ENCODE measurements around the gene ARHGEF2. TPM values are rescaled to one million over a fixed set of nuclear protein-coding genes. Genes with fewer than 3 reads are reported as not detected.

Gene ARHGEF2
- total and polyA plus RNA-seq, 2 of the 13 experiments (the other 11 are each of a cell fraction or from before 2014, with no cell fraction given), result 16.1 to 32.1 TPM

DNA sequence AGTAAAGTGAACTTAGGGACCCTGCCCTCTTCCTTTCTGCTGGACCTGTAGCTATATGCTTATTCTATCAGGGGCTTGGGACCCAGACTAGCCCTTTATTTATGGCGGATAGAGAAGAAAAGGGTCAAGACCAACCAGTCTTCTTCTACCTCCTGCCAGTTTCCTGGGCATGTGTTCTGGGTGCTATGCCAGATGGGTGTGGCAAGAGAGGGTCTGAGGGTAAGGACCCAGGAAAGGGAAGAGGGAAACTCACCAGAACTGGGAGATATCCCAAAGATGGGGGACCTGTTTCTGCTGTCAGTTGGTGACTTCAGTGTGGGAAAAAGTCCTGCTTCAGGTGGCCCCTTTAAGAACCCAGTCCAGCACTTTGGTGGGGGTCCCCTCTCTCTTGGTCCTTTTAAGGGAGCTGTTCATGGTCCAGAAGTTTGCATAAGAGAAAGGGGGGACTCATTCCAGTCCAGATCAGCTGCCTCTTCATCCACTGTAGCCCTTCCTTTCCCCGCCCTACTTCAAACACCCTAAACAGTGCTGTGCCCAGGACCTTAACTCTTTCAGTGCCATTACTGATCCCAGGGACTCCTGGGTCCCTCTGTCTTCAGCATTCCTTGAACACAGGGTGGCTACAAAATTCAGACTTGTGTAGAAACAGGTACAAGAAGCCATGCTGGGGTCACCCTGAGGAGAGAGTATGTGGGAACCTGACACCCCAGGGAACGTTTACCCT, 24.0 kb upstream of the ARHGEF2 start (continued):
- TF ChIP-seq, protein P1, sequence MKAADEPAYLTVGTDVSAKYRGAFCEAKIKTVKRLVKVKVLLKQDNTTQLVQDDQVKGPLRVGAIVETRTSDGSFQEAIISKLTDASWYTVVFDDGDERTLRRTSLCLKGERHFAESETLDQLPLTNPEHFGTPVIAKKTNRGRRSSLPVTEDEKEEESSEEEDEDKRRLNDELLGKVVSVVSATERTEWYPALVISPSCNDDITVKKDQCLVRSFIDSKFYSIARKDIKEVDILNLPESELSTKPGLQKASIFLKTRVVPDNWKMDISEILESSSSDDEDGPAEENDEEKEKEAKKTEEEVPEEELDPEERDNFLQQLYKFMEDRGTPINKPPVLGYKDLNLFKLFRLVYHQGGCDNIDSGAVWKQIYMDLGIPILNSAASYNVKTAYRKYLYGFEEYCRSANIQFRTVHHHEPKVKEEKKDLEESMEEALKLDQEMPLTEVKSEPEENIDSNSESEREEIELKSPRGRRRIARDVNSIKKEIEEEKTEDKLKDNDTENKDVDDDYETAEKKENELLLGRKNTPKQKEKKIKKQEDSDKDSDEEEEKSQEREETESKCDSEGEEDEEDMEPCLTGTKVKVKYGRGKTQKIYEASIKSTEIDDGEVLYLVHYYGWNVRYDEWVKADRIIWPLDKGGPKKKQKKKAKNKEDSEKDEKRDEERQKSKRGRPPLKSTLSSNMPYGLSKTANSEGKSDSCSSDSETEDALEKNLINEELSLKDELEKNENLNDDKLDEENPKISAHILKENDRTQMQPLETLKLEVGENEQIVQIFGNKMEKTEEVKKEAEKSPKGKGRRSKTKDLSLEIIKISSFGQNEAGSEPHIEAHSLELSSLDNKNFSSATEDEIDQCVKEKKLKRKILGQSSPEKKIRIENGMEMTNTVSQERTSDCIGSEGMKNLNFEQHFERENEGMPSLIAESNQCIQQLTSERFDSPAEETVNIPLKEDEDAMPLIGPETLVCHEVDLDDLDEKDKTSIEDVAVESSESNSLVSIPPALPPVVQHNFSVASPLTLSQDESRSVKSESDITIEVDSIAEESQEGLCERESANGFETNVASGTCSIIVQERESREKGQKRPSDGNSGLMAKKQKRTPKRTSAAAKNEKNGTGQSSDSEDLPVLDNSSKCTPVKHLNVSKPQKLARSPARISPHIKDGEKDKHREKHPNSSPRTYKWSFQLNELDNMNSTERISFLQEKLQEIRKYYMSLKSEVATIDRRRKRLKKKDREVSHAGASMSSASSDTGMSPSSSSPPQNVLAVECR (CRISPR knock-in tag; IDR thresholded peaks at IDR 0.05; ENCODE audit: borderline replicate concordance), result 0 out of 2 replicates have a peak, but pooled peaks have one; percentile 18
- TF ChIP-seq, protein P2, sequence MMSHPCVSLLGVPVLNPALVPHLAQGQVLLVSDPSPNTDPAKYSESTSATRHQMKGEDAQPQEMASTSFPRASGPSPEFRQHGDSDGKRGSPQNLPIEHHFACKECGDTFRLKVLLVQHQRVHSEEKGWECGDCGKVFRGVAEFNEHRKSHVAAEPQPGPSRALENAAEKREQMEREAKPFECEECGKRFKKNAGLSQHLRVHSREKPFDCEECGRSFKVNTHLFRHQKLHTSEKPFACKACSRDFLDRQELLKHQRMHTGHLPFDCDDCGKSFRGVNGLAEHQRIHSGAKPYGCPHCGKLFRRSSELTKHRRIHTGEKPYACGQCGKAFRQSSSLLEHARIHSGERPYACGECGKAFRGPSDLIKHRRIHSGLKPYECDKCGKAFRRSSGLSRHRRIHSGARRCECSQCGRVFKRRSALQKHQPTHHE (CRISPR knock-in tag; IDR thresholded peaks at IDR 0.05; ENCODE audit: borderline replicate concordance), result no peak
- no peak for TF ChIP-seq ZFP62 (CRISPR knock-in tag; IDR thresholded peaks at IDR 0.05)
- no peak for TF ChIP-seq ZNF160 (CRISPR knock-in tag; IDR thresholded peaks at IDR 0.05)
- TF ChIP-seq ZNF335 (CRISPR knock-in tag; IDR thresholded peaks at IDR 0.05), result 0 out of 2 replicates have a peak, but pooled peaks have one; percentile 12
- TF ChIP-seq ZNF431 (CRISPR knock-in tag; IDR thresholded peaks at IDR 0.05; ENCODE audit: borderline replicate concordance, low read depth), result no peak
- no peak for TF ChIP-seq ATRX (CRISPR knock-in tag; IDR thresholded peaks at IDR 0.05; ENCODE audit: borderline replicate concordance)
- no peak for TF ChIP-seq PHF5A (CRISPR knock-in tag; IDR thresholded peaks at IDR 0.05; ENCODE audit: low read depth, unreplicated experiment)
- TF ChIP-seq TGIF2 (CRISPR knock-in tag; IDR thresholded peaks at IDR 0.05), result no peak
- no peak for TF ChIP-seq KDM4B (CRISPR knock-in tag; IDR thresholded peaks at IDR 0.05)
- no peak for TF ChIP-seq ZBED4 (CRISPR knock-in tag; IDR thresholded peaks at IDR 0.05; ENCODE audit: borderline replicate concordance)
- TF ChIP-seq NR2F6 (IDR thresholded peaks at IDR 0.05), result no peak
- no peak for TF ChIP-seq NR2F6 (CRISPR knock-in tag; IDR thresholded peaks at IDR 0.05)
- TF ChIP-seq, protein P3, sequence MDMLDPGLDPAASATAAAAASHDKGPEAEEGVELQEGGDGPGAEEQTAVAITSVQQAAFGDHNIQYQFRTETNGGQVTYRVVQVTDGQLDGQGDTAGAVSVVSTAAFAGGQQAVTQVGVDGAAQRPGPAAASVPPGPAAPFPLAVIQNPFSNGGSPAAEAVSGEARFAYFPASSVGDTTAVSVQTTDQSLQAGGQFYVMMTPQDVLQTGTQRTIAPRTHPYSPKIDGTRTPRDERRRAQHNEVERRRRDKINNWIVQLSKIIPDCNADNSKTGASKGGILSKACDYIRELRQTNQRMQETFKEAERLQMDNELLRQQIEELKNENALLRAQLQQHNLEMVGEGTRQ (IDR thresholded peaks at IDR 0.05; ENCODE audit: low read depth, low read length), result no peak
- TF ChIP-seq, protein P3 (CRISPR knock-in tag; IDR thresholded peaks at IDR 0.05; ENCODE audit: borderline replicate concordance), result no peak
- no peak for TF ChIP-seq ZNF333 (CRISPR knock-in tag; IDR thresholded peaks at IDR 0.05; ENCODE audit: borderline replicate concordance)
- TF ChIP-seq ZNF205 (CRISPR knock-in tag; IDR thresholded peaks at IDR 0.05), result no peak

All from HepG2 (cell line).